AG09309 (cell line): ENCODE results near the gene ANTXRL.
A peak's percentile ranks its signal among the peaks of the same experiment; 100 is the strongest.

Experiments used
- DNase-seq: peaks from one replicate; pipeline ENCODE4 v3.0.0-alpha.2; 2010; ENCODE audit warnings: low read depth
- H3K4me3 ChIP-seq: 2 replicates; pipeline ENCODE4 v1.5.1; 2011; ENCODE audit warnings: mild to moderate bottlenecking, low read depth, low read length, moderate library complexity; ENCODE audit not compliant: control insufficient read depth
- CTCF ChIP-seq: IDR thresholded peaks from 2 replicates; pipeline ENCODE4 v1.5.1; 2011; ENCODE audit warnings: mild to moderate bottlenecking, low read depth, low read length, inconsistent platforms; ENCODE audit not compliant: insufficient read depth, control insufficient read depth; ENCODE audit errors: missing control alignments

ANTXRL gene

GRCh38 chr10:46285300-46285699 is 1.5 kb upstream of the ANTXRL start:
- H3K4me3 ChIP-seq, result peak overlapping the region; percentile 56
- no peak for TF ChIP-seq CTCF
- DNase-seq, result no peak

- TF ChIP-seq CTCF, result no peak
- no peak for DNase-seq
- H3K4me3 ChIP-seq, result no peak overlapping the region
Observed at GRCh38 chr10:46285966-46286620, 704 bp upstream of the ANTXRL start.

DNA sequence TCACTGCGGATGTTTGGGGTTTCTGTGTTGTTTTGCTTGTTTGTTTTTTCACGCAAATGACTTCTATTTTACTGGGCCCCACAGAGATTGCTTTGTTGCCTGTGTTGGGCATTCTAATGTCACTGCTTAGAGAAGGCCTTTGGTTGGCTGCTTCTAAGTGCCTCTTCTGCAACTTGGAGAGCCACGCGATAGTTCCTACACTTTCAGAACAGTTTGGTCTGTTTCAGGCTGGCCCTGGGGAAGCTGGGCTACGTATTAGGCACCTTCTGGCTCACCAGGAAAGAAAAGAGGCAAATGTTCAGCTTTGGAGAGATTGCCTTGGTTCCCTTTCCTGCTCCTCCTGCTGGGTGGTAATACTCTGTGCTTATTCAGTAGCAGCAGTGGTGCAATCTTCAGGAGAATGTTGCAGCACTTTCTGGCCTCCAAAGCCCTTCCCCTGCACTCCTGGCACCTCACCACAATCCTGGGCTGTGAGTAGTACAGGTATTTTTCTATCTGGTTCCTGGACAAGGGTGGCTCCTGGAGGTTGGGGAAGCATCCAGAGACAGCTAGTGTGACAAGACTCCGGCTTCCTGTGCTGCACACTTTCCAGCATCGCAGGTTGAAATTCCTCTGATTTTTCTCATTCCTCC is 1.2 kb downstream of the ANTXRL start:
- no peak overlapping the region for H3K4me3 ChIP-seq
- no peak for DNase-seq
- TF ChIP-seq CTCF, result no peak

- no peak for TF ChIP-seq CTCF
- no peak for DNase-seq
- no peak overlapping the region for H3K4me3 ChIP-seq
Observed at GRCh38 chr10:46288601-46289206, 1.9 kb downstream of the ANTXRL start.

DNA sequence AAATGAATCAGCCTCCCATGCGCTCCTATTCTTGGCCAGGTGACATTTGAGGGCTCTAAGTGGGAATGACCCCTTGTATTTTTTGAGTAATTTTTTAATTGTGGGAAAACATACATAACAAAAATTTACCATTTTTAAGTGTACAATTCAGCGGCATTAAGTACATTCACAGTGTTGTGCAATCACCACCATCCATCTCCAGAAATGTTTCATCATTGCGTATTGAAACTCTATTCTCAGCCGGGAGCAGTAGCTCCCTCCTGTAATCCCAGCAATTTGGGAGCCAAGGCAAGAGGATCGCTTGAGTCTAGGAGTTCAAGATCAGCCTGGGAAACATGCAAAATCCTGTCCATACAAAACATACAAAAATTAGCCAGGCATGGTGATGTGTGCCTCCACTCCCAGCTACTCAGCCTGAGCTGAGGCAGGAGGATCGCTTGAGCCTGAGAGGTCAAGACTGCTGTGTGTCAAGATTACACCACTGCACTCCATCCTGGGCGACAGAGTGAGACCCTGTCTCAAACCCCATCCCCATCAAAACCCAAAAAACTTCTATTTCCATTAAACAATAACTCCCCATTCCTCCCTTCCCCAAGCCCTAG is 2.5 kb downstream of the ANTXRL start:
- H3K4me3 ChIP-seq, result no peak overlapping the region
- TF ChIP-seq CTCF, result no peak
- DNase-seq, result no peak

- DNase-seq, result no peak
- H3K4me3 ChIP-seq, result no peak overlapping the region
- no peak for TF ChIP-seq CTCF
Observed at GRCh38 chr10:46290101-46290886, 3.5 kb downstream of the ANTXRL start.
